Neural progenitor cell (in vitro differentiated cells): ENCODE measurements around the gene ZNF423. TPM values are rescaled to one million over a fixed set of nuclear protein-coding genes. Genes with fewer than 3 reads are reported as not detected.

Source experiments
- DNase-seq: peaks from one replicate; pipeline ENCODE4 v3.0.0-alpha.2; 2016; ENCODE audit warnings: low spot score
- H2AFZ ChIP-seq: fragments of 200-600 bp; sonication (generic); replicated peaks from 2 replicates; pipeline ENCODE4 v1.6.1; 2016; ENCODE audit warnings: antibody characterized with exemption
- H3F3A ChIP-seq: fragments of 200-600 bp; sonication (generic); 2 replicates; pipeline ENCODE4 v1.6.1; 2016; ENCODE audit warnings: antibody characterized with exemption, low read depth
- H3K27ac ChIP-seq: fragments of 200-600 bp; sonication (generic); 2 replicates; pipeline ENCODE4 v1.5.1; 2016; ENCODE audit warnings: mild to moderate bottlenecking
- H3K27me3 ChIP-seq: fragments of 200-600 bp; sonication (generic); 2 replicates; pipeline ENCODE4 v1.6.1; 2016; ENCODE audit warnings: mild to moderate bottlenecking, moderate library complexity
- H3K36me3 ChIP-seq: fragments of 200-600 bp; sonication (generic); 2 replicates; pipeline ENCODE4 v1.5.1; 2016
- H3K4me1 ChIP-seq: fragments of 200-600 bp; sonication (generic); 2 replicates; pipeline ENCODE4 v1.6.1; 2016; ENCODE audit warnings: mixed run types
- H3K4me2 ChIP-seq: fragments of 200-600 bp; sonication (generic); 2 replicates; pipeline ENCODE4 v1.6.1; 2016
- H3K4me3 ChIP-seq: fragments of 200-600 bp; sonication (generic); 2 replicates; pipeline ENCODE4 v1.5.1; 2016
- H3K79me2 ChIP-seq: fragments of 200-600 bp; sonication (generic); 2 replicates; pipeline ENCODE4 v1.6.1; 2016; ENCODE audit warnings: low read depth
- H3K9ac ChIP-seq: fragments of 200-600 bp; sonication (generic); 2 replicates; pipeline ENCODE4 v1.6.1; 2016
- H3K9me3 ChIP-seq: fragments of 200-600 bp; sonication (generic); 2 replicates; pipeline ENCODE4 v1.5.1; 2016; ENCODE audit warnings: low read depth
- H4K20me1 ChIP-seq: fragments of 200-600 bp; sonication (generic); 2 replicates; pipeline ENCODE4 v1.6.1; 2016; ENCODE audit warnings: low read depth
- H3K27ac Mint-ChIP-seq: 3 replicates; pipeline ENCODE4 v1.8.0; 2021; ENCODE audit warnings: mixed read lengths
- H3K27me3 Mint-ChIP-seq: 2 replicates; pipeline ENCODE4 v1.8.0; 2022; ENCODE audit warnings: low read depth, mild to moderate bottlenecking, inconsistent platforms, moderate library complexity, mixed read lengths; ENCODE audit not compliant: insufficient read depth
- H3K36me3 Mint-ChIP-seq: 3 replicates; pipeline ENCODE4 v1.8.0; 2021; ENCODE audit warnings: mixed read lengths
- H3K4me1 Mint-ChIP-seq: 3 replicates; pipeline ENCODE4 v1.8.0; 2021; ENCODE audit warnings: mixed read lengths
- H3K4me3 Mint-ChIP-seq: 3 replicates; pipeline ENCODE4 v1.8.0; 2021; ENCODE audit warnings: mild to moderate bottlenecking, moderate library complexity, mixed read lengths
- H3K9me3 Mint-ChIP-seq: 3 replicates; pipeline ENCODE4 v1.8.0; 2020; ENCODE audit warnings: mixed read lengths
- CTCF ChIP-seq: fragments of 200-600 bp; sonication (generic); IDR thresholded peaks from 2 replicates; pipeline ENCODE4 v1.5.1; 2017; ENCODE audit warnings: antibody characterized with exemption, mild to moderate bottlenecking
- EZH2 ChIP-seq: fragments of 200-600 bp; sonication (generic); IDR thresholded peaks from 2 replicates; pipeline ENCODE4 v1.6.1; 2017; ENCODE audit warnings: antibody characterized with exemption, mild to moderate bottlenecking, moderate library complexity
- EZH2phosphoT487 ChIP-seq: fragments of 200-600 bp; sonication (generic); IDR thresholded peaks from 2 replicates; pipeline ENCODE4 v1.6.1; 2017; ENCODE audit warnings: antibody characterized with exemption
- total RNA-seq: library from RNA; depleted of rRNA; stranded (reverse); fragments of >200 nt; gene quantifications from 2 replicates; pipeline ENCODE4 v1.2.3, GENCODE V29; 2015; ENCODE audit warnings: low replicate concordance

ZNF423 gene
- total RNA-seq, 1 donor from 2014 or later, result 21.9 TPM

- H3F3A ChIP-seq, result peaks cover 4% of the 10 kb centered on the region
- no peaks in the 10 kb centered on the region for H3K9me3 ChIP-seq
- H2AFZ ChIP-seq, result no peak overlapping the region
- Mint-ChIP-seq H3K4me3 (no peak overlapping the region), H3K36me3 (peaks cover 18% of the 10 kb centered on the region), H3K4me1 (peaks cover 54% of the 10 kb centered on the region), H3K9me3 (no peaks in the 10 kb centered on the region), H3K27ac (peak overlapping the region; percentile 78), H3K27me3 (peaks cover 4% of the 10 kb centered on the region)
- no peak overlapping the region for H3K27ac ChIP-seq
- DNase-seq, result no peak
- no peak overlapping the region for H3K4me3 ChIP-seq
- H3K4me2 ChIP-seq, result no peak overlapping the region
- TF ChIP-seq EZH2 (no peak), CTCF (no peak), EZH2phosphoT487 (no peak)
- no peaks in the 10 kb centered on the region for H3K36me3 ChIP-seq
- no peaks in the 10 kb centered on the region for H3K27me3 ChIP-seq
- peaks cover 31% of the 10 kb centered on the region for H4K20me1 ChIP-seq
- H3K79me2 ChIP-seq, result peaks cover 18% of the 10 kb centered on the region
- H3K4me1 ChIP-seq, result peaks cover 5% of the 10 kb centered on the region
- no peak overlapping the region for H3K9ac ChIP-seq
Observed at GRCh38 chr16:49674351-49674851, 181.5 kb downstream of the ZNF423 start.

GRCh38 chr16:49673442-49673841 is 182.5 kb downstream of the ZNF423 start:
- H3K27ac ChIP-seq, result no peak overlapping the region
- H3K9me3 Mint-ChIP-seq, result no peaks in the 10 kb centered on the region
- peaks cover 54% of the 10 kb centered on the region for H3K4me1 Mint-ChIP-seq
- no peak overlapping the region for H3K9ac ChIP-seq
- H2AFZ ChIP-seq, result no peak overlapping the region
- H3K4me1 ChIP-seq, result peaks cover 5% of the 10 kb centered on the region
- H3K9me3 ChIP-seq, result no peaks in the 10 kb centered on the region
- peaks cover 18% of the 10 kb centered on the region for H3K79me2 ChIP-seq
- H3K36me3 Mint-ChIP-seq, result peaks cover 13% of the 10 kb centered on the region
- H3K27me3 ChIP-seq, result no peaks in the 10 kb centered on the region
- no peak for TF ChIP-seq EZH2
- no peak for TF ChIP-seq CTCF
- TF ChIP-seq EZH2phosphoT487, result no peak
- no peak for DNase-seq
- no peak overlapping the region for H3K4me3 ChIP-seq
- H4K20me1 ChIP-seq, result peaks cover 31% of the 10 kb centered on the region
- no peak overlapping the region for H3K4me2 ChIP-seq
- no peaks in the 10 kb centered on the region for H3F3A ChIP-seq
- no peak overlapping the region for H3K27ac Mint-ChIP-seq
- no peak overlapping the region for H3K4me3 Mint-ChIP-seq
- H3K27me3 Mint-ChIP-seq, result peaks cover 2% of the 10 kb centered on the region
- H3K36me3 ChIP-seq, result no peaks in the 10 kb centered on the region

GRCh38 chr16:49672753-49673152 is 183.2 kb downstream of the ZNF423 start:
- H3K4me3 Mint-ChIP-seq, result no peak overlapping the region
- Histone ChIP-seq H2AFZ (no peak overlapping the region), H3K4me1 (peaks cover 5% of the 10 kb centered on the region), H3K4me3 (no peak overlapping the region), H3K9ac (no peak overlapping the region), H3K27ac (no peak overlapping the region), H3K9me3 (no peaks in the 10 kb centered on the region), H3K79me2 (peaks cover 18% of the 10 kb centered on the region), H3K4me2 (no peak overlapping the region), H3K36me3 (no peaks in the 10 kb centered on the region), H3F3A (no peaks in the 10 kb centered on the region), H3K27me3 (no peaks in the 10 kb centered on the region), H4K20me1 (peaks cover 31% of the 10 kb centered on the region)
- peaks cover 54% of the 10 kb centered on the region for H3K4me1 Mint-ChIP-seq
- H3K27ac Mint-ChIP-seq, result no peak overlapping the region
- H3K36me3 Mint-ChIP-seq, result peaks cover 11% of the 10 kb centered on the region
- H3K27me3 Mint-ChIP-seq, result peaks cover 2% of the 10 kb centered on the region
- H3K9me3 Mint-ChIP-seq, result no peaks in the 10 kb centered on the region
- TF ChIP-seq EZH2phosphoT487 (no peak), EZH2 (no peak), CTCF (no peak)
- no peak for DNase-seq
